ENCODE data around the gene AMDHD2. TPM values are rescaled to one million over a fixed set of nuclear protein-coding genes. Genes with fewer than 3 reads are reported as not detected.
"Not testable (repeated sequence)": the region's sequence is repeated elsewhere in the genome, so short reads cannot be mapped to it uniquely, and the experiment has no call there.

The AMDHD2 gene
- total RNA-seq, 1 donor from 2014 or later = 53.4 TPM

DNA sequence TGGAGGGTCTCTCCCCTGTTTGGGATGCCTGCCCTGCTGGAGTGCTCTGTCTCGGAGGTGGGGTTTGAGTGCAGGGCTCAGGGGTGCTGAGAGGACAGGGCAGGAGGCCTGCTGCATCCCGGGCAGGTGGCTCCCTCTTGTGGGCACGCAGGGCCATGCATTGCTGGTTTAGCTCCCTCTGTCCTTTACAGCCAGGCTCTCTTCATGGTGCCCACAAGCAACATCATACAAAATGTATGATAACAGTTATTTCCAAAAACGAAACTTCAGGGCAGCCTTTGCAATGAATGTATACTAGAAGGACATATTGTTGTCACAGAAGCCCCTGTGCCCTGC, 40.6 kb downstream of the AMDHD2 start:
- DNase-seq (peak; percentile 82), ATAC-seq (peak; percentile 93 to 94)
- H3K4me1 ChIP-seq; intact Hi-C loops (cut with DNase I); H3K4me3 ChIP-seq; H3K9me3 ChIP-seq; H3K27ac ChIP-seq; H3K27me3 ChIP-seq (ENCODE audit: low read depth); H3K36me3 ChIP-seq: not testable (repeated sequence)
- TF ChIP-seq, protein P1, sequence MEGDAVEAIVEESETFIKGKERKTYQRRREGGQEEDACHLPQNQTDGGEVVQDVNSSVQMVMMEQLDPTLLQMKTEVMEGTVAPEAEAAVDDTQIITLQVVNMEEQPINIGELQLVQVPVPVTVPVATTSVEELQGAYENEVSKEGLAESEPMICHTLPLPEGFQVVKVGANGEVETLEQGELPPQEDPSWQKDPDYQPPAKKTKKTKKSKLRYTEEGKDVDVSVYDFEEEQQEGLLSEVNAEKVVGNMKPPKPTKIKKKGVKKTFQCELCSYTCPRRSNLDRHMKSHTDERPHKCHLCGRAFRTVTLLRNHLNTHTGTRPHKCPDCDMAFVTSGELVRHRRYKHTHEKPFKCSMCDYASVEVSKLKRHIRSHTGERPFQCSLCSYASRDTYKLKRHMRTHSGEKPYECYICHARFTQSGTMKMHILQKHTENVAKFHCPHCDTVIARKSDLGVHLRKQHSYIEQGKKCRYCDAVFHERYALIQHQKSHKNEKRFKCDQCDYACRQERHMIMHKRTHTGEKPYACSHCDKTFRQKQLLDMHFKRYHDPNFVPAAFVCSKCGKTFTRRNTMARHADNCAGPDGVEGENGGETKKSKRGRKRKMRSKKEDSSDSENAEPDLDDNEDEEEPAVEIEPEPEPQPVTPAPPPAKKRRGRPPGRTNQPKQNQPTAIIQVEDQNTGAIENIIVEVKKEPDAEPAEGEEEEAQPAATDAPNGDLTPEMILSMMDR (IDR thresholded peaks at IDR 0.05) = peak; percentile 46

DNA sequence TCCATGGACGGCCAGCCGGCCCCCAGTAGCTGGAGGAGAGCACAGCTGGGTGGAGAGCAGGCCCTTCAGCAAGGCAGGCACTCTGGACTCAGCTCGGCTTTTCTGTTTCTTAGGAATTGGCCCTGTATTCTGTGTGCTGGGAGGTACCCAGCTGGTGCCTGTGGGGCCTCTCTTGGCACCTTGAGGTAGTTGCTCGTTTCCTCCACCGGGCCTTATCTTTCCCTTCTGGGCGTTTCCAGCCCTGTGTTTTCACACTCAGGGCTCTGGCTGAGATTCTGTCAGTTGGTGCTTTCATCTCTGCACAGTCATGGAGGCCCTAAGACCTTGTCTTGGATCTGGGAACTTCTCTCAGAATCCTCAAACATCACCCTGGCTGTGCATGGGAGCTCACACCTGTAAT, 47.3 kb downstream of the AMDHD2 start:
- H3K27ac ChIP-seq; H3K4me1 ChIP-seq; H3K9me3 ChIP-seq; intact Hi-C loops (cut with DNase I); DNase-seq; H3K27me3 ChIP-seq (ENCODE audit: low read depth); H3K4me3 ChIP-seq; H3K36me3 ChIP-seq; ATAC-seq: not testable (repeated sequence)

DNA sequence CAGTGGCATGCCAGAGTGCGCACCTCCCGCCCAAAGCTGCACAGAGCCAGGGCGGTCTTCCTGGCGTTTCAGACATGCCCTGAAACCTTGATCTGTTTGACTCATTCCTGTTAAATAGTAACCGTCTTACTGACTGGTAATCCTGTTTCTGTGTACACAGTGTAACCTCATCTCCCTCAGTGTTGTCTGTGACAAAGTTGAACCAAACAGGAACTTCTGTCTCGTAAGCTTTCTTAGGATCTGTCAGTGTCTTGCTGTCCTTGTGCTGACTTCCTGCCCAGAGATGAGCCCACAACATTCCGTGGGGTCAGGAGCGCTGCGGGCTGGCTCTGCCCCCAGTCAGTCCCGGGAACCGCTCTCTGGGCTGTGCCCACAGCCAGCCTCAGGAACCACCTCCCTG, 48.4 kb downstream of the AMDHD2 start:
- intact Hi-C loops (cut with DNase I); DNase-seq; H3K27me3 ChIP-seq (ENCODE audit: low read depth); H3K4me1 ChIP-seq; H3K4me3 ChIP-seq; H3K9me3 ChIP-seq; H3K36me3 ChIP-seq; H3K27ac ChIP-seq: not testable (repeated sequence)
- ATAC-seq = peak; percentile 66 to 74

DNA sequence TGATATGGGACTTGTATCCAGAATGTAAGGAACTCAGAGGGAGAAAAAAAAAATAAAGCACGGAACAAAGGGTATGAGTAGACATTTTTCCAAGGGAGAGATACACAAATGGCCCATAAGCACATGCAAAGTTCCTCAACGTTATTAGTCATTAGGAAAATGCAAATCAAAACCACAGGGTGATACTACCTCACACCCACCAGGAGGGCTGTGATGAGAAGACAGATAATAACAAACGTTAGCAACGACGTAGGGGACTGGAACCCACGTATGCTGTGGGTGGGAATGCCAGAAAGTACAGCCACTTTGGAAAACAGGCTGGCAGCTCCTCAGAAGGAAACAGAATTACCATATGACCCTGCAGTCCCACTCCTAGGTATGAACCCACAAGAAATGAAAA, 52.5 kb downstream of the AMDHD2 start:
- ATAC-seq; H3K4me3 ChIP-seq; H3K27me3 ChIP-seq (ENCODE audit: low read depth); H3K9me3 ChIP-seq; H3K27ac ChIP-seq; DNase-seq; H3K4me1 ChIP-seq; intact Hi-C loops (cut with DNase I); H3K36me3 ChIP-seq: not testable (repeated sequence)

DNA sequence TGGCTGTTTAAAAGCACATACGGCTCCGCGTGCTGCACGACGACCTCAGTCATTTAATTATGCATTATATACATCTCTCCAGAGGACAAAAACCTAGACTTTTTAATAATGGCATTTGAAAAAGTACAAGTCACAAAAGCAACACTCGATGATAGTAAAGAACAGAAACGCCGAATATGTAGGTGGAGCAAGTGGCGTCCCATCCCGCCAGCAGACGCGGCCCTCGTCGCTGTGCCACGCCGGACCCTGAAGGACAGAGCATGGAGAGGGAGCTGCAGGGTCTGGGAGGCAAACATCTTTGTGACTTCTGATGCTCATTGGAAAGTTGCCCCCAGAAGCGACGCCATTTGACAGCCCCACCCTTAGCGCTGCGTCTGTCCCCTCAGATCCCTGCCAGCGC, 55.7 kb downstream of the AMDHD2 start:
- H3K4me1 ChIP-seq; H3K4me3 ChIP-seq; ATAC-seq; H3K27me3 ChIP-seq (ENCODE audit: low read depth); DNase-seq; H3K27ac ChIP-seq; H3K36me3 ChIP-seq; intact Hi-C loops (cut with DNase I); H3K9me3 ChIP-seq: not testable (repeated sequence)

DNA sequence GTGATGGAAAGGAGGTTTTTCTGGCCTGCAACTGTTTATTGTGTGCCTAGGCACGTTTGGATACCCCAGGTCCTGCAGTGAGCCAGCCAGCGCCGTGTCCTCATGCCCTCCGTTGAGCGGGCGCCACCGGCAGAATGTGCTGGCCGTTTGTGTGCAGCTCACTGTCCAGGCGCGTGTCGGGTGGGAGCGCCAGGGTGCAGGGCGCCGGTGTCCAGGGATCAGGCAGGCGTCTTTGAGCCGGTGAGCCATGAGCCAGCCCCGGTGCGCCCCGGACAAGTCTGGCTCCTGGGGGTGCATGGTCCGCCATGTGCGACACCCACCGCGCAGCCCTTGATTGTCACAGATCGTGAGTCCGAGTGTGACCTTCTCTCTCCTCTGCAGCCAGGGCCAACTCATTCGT, 56.9 kb downstream of the AMDHD2 start:
- H3K36me3 ChIP-seq; H3K4me3 ChIP-seq; H3K27me3 ChIP-seq (ENCODE audit: low read depth); H3K9me3 ChIP-seq; H3K4me1 ChIP-seq; intact Hi-C loops (cut with DNase I); ATAC-seq; H3K27ac ChIP-seq: not testable (repeated sequence)
- DNase-seq = peak; percentile 14

DNA sequence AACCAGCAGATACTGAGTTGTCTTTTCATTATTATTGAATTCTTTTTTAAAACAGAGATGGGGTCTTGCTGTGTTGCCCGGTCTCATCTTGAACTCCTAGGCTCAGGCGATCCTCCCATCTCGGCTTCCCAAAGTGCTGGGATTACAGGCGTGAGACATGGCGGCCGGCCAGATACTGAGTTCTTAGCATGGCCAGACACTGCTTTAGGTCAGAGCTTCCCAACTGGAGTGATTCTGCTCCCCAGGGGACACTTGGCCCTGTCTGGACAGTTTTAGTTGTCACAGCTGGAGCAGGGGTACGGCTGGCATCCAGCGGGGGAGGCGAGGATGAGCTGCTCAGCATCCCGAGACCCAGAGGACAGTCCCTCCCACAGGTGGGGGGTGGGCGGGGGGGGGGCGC, 58.7 kb downstream of the AMDHD2 start:
- H3K9me3 ChIP-seq; DNase-seq; ATAC-seq; intact Hi-C loops (cut with DNase I); H3K4me1 ChIP-seq; H3K4me3 ChIP-seq; H3K36me3 ChIP-seq; H3K27ac ChIP-seq; H3K27me3 ChIP-seq (ENCODE audit: low read depth): not testable (repeated sequence)

DNA sequence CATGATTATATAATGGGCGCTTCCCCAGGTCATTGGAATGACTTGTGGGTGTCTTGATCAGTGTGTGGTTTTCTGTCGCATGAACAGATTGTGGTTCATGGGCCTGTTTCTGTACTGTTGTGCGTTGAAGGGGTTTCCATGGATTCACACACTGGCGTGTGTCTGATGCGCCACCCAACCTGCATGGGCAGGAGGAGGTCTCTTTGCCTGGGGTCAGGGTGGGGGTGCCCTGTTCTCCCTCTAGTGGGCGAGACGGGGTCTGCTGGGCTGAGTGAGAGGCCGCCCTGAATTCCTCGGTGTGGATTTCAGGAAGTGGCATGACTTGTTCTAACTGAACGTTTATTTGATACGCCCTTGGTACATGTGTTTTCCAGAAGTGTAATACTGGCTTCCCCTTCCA, 60.0 kb downstream of the AMDHD2 start:
- intact Hi-C loops (cut with DNase I); H3K27ac ChIP-seq; H3K4me3 ChIP-seq; H3K36me3 ChIP-seq; H3K9me3 ChIP-seq; H3K4me1 ChIP-seq; H3K27me3 ChIP-seq (ENCODE audit: low read depth): not testable (repeated sequence)
- ATAC-seq (peak; percentile 54 to 59), DNase-seq (peak; percentile 49)

DNA sequence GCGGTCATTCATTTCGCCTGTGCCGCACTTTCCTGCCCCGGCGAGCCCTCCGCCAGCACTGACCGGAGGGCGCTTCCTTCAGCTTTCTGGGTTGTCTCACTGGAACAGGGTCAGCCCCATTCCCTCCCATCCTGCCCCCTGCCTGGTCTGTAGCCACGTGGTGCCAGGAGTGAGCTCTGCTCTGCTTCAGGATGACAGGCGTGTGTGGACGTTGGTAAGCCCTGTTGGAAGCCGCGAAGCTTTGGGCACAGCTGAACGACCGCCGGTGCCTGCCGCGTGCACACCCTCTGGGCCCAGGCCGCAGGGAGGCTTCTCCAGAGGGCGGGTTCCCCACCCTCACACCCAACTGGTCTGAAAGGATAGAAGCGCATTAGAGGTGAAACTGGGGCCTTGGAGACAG, 60.6 kb downstream of the AMDHD2 start:
- H3K4me1 ChIP-seq; intact Hi-C loops (cut with DNase I); ATAC-seq; H3K27me3 ChIP-seq (ENCODE audit: low read depth); DNase-seq; H3K4me3 ChIP-seq; H3K27ac ChIP-seq; H3K9me3 ChIP-seq: not testable (repeated sequence)
- peaks cover 12% of the 10 kb centered on the region for H3K36me3 ChIP-seq

Small RNA genes lying within 50 kb of the gene (microRNA-seq; reads per million reads assigned to microRNA genes)
- not detected for gene MIR3178 (ENCODE audit: borderline number of aligned reads)

Other genes starting within 250 kb of the AMDHD2 start
- 491 TPM for gene ABCA3, start 179.6 kb upstream of the AMDHD2 start, total RNA-seq
- gene CCNF, start 90.9 kb upstream of the AMDHD2 start, total RNA-seq = 3.4 TPM
- 0.68 TPM for gene TEDC2, start 60.3 kb upstream of the AMDHD2 start, total RNA-seq
- 0.24 TPM for gene NTN3, start 49.1 kb upstream of the AMDHD2 start, total RNA-seq
- 40.2 TPM for gene TBC1D24, start 45.2 kb upstream of the AMDHD2 start, total RNA-seq
- 313 TPM for gene ATP6V0C, start 6.4 kb upstream of the AMDHD2 start, total RNA-seq
- 1.4 TPM for gene CEMP1, start 11.0 kb downstream of the AMDHD2 start, total RNA-seq
- 74.4 TPM for gene PDPK1, start 17.6 kb downstream of the AMDHD2 start, total RNA-seq
- 24.8 TPM for gene KCTD5, start 162.2 kb downstream of the AMDHD2 start, total RNA-seq
- 1.3 TPM for gene PRSS27, start 199.9 kb downstream of the AMDHD2 start, total RNA-seq
- gene SRRM2, start 232.3 kb downstream of the AMDHD2 start, total RNA-seq = 659 TPM